IMR-90 (cell line): Measurements from ENCODE around the gene SH3RF2. TPM values are rescaled to one million over a fixed set of nuclear protein-coding genes. Genes with fewer than 3 reads are reported as not detected.

Source experiments
- ATAC-seq: fragments of 200-7000 bp; cut with Tn5 transposase; 2 replicates; pipeline ENCODE4 v1.9.1; 2020; ENCODE audit warnings: low read depth, mild to moderate bottlenecking, moderate library complexity
- BruUV-seq: library from RNA; stranded (reverse); fragments of 400-500 nt; replicated peaks from 2 replicates; lab custom pipeline; 2021; lab: Mats Ljungman, UMichigan
- CTCF ChIA-PET: fragments of 300-600 bp; formaldehyde crosslinking; extraction: SDS; loops from one replicate; lab custom pipeline; 2021; ENCODE audit warnings: antibody characterized with exemption; lab: Yijun Ruan, JAX
- POLR2A ChIA-PET: fragments of 300-600 bp; sonication (Branson Sonifier 250); formaldehyde crosslinking; loops from one replicate; lab custom pipeline; 2022; ENCODE audit warnings: antibody characterized with exemption; ENCODE audit not compliant: unreplicated experiment; lab: Charles Lee
- DNase-seq: peaks from one replicate; pipeline ENCODE4 v3.0.0; 2013
- H2AFZ ChIP-seq: replicated peaks from 2 replicates; pipeline ENCODE3; 2013; ENCODE audit warnings: low read length, mild to moderate bottlenecking; ENCODE audit not compliant: poor library complexity
- H2AK5ac ChIP-seq: 2 replicates; pipeline ENCODE4 v1.6.1; 2013; ENCODE audit warnings: low read depth, low read length, inconsistent platforms
- H2AK9ac ChIP-seq: replicated peaks from 2 replicates; pipeline ENCODE3; 2013; ENCODE audit warnings: mild to moderate bottlenecking, low read depth, low read length, moderate library complexity; ENCODE audit not compliant: poor library complexity
- H2BK120ac ChIP-seq: 2 replicates; pipeline ENCODE4 v1.6.1; 2013; ENCODE audit warnings: low read depth, low read length, inconsistent platforms
- H2BK15ac ChIP-seq: 3 replicates; pipeline ENCODE4 v1.6.1; 2013; ENCODE audit warnings: low read depth, low read length, inconsistent platforms
- H2BK20ac ChIP-seq: 2 replicates; pipeline ENCODE4 v1.6.1; 2013; ENCODE audit warnings: low read depth, mild to moderate bottlenecking, inconsistent platforms, low read length, moderate library complexity
- H2BK5ac ChIP-seq: 2 replicates; pipeline ENCODE4 v1.6.1; 2013; ENCODE audit warnings: mild to moderate bottlenecking, low read depth, low read length, inconsistent platforms; ENCODE audit not compliant: poor library complexity, severe bottlenecking
- H3K14ac ChIP-seq: replicated peaks from 2 replicates; pipeline ENCODE4 v1.6.1; 2013; ENCODE audit warnings: low read depth, low read length, inconsistent platforms
- H3K18ac ChIP-seq: 2 replicates; pipeline ENCODE4 v1.6.1; 2013; ENCODE audit warnings: low read depth, low read length, control low read depth
- H3K23ac ChIP-seq: 2 replicates; pipeline ENCODE4 v1.6.1; 2013; ENCODE audit warnings: low read depth, low read length, inconsistent platforms
- H3K27ac ChIP-seq: 2 replicates; pipeline ENCODE4 v1.5.1; 2013; ENCODE audit warnings: mild to moderate bottlenecking, control low read depth, low read length; ENCODE audit not compliant: insufficient read depth
- H3K27me3 ChIP-seq: 2 replicates; pipeline ENCODE4 v1.6.1; 2013; ENCODE audit warnings: low read length; ENCODE audit not compliant: control insufficient read depth, insufficient read depth
- H3K36me3 ChIP-seq: 2 replicates; pipeline ENCODE4 v1.6.1; 2013; ENCODE audit warnings: low read length, mixed read lengths; ENCODE audit not compliant: control insufficient read depth, insufficient read depth
- H3K4ac ChIP-seq: 2 replicates; pipeline ENCODE4 v1.6.1; 2013; ENCODE audit warnings: low read depth, low read length, inconsistent platforms
- H3K4me1 ChIP-seq: 2 replicates; pipeline ENCODE4 v1.6.1; 2013; ENCODE audit warnings: low read length, mixed read lengths; ENCODE audit not compliant: control insufficient read depth, insufficient read depth
- H3K4me2 ChIP-seq: 2 replicates; pipeline ENCODE4 v1.6.1; 2013; ENCODE audit warnings: low read depth, mild to moderate bottlenecking, control low read depth, low read length, moderate library complexity
- H3K4me3 ChIP-seq: 2 replicates; pipeline ENCODE4 v1.5.1; 2013; ENCODE audit warnings: low read depth, mild to moderate bottlenecking, control low read depth, low read length, moderate library complexity; ENCODE audit not compliant: insufficient read depth
- H3K56ac ChIP-seq: 2 replicates; pipeline ENCODE4 v1.6.1; 2013; ENCODE audit warnings: low read length, inconsistent platforms; ENCODE audit not compliant: insufficient read depth; ENCODE audit errors: extremely low read depth
- H3K79me1 ChIP-seq, 2 experiments: 2 replicates each; pipeline ENCODE4 v1.6.1; 2013; ENCODE audit warnings: low read length in 2 of 2, inconsistent platforms in 1 of 2, low read depth in 1 of 2
- H3K9ac ChIP-seq: 2 replicates; pipeline ENCODE4 v1.6.1; 2013; ENCODE audit warnings: low read depth, low read length, control low read depth
- H3K9me1 ChIP-seq: 2 replicates; pipeline ENCODE4 v1.6.1; 2013; ENCODE audit warnings: low read length, inconsistent platforms; ENCODE audit not compliant: insufficient read depth
- H3K9me3 ChIP-seq: 2 replicates; pipeline ENCODE4 v1.6.1; 2013; ENCODE audit warnings: low read length; ENCODE audit not compliant: control insufficient read depth, insufficient read depth
- H4K20me1 ChIP-seq: 2 replicates; pipeline ENCODE4 v1.6.1; 2013; ENCODE audit warnings: low read length, inconsistent platforms; ENCODE audit not compliant: insufficient read depth
- H4K5ac ChIP-seq: 2 replicates; pipeline ENCODE4 v1.6.1; 2013; ENCODE audit warnings: mild to moderate bottlenecking, low read depth, low read length, control low read depth
- H4K8ac ChIP-seq, 2 experiments: 2 replicates each; pipeline ENCODE4 v1.6.1; 2013; ENCODE audit warnings: low read depth in 2 of 2, low read length in 2 of 2, control low read depth in 1 of 2, inconsistent platforms in 1 of 2
- H4K91ac ChIP-seq: 2 replicates; pipeline ENCODE4 v1.6.1; 2013; ENCODE audit warnings: low read depth, low read length, inconsistent platforms; ENCODE audit not compliant: insufficient read depth
- BHLHE40 ChIP-seq: fragments of 150-350 bp; IDR thresholded peaks from 2 replicates; pipeline ENCODE4 v1.6.1; 2016; ENCODE audit warnings: mild to moderate bottlenecking, low read depth, low read length
- CHD1 ChIP-seq: IDR thresholded peaks from 2 replicates; pipeline ENCODE4 v1.6.1; 2012; ENCODE audit warnings: low read depth, low read length, improper control_type of control experiment
- FOS ChIP-seq: fragments of 150-350 bp; IDR thresholded peaks from 2 replicates; pipeline ENCODE4 v1.6.1; 2016; ENCODE audit warnings: low read depth, low read length
- MAZ ChIP-seq: IDR thresholded peaks from 2 replicates; pipeline ENCODE4 v1.6.1; 2012; ENCODE audit warnings: low read depth, mild to moderate bottlenecking, low read length, improper control_type of control experiment, moderate library complexity, borderline replicate concordance
- MXI1 ChIP-seq: IDR thresholded peaks from 2 replicates; pipeline ENCODE4 v1.6.1; 2012; ENCODE audit warnings: low read depth, mild to moderate bottlenecking, low read length, moderate library complexity, borderline replicate concordance
- NFE2L2 ChIP-seq: fragments of 150-350 bp; IDR thresholded peaks from 2 replicates; pipeline ENCODE4 v1.6.1; 2016; ENCODE audit warnings: low read depth, mild to moderate bottlenecking, low read length
- RAD21 ChIP-seq: IDR thresholded peaks from 2 replicates; pipeline ENCODE4 v1.6.1; 2012; ENCODE audit warnings: low read length, improper control_type of control experiment
- RCOR1 ChIP-seq: IDR thresholded peaks from 2 replicates; pipeline ENCODE4 v1.6.1; 2012; ENCODE audit warnings: mild to moderate bottlenecking, low read length, improper control_type of control experiment; ENCODE audit not compliant: insufficient replicate concordance
- SMC3 ChIP-seq: fragments of 150-350 bp; IDR thresholded peaks from 2 replicates; pipeline ENCODE4 v1.6.1; 2016; ENCODE audit warnings: low read depth, mild to moderate bottlenecking, antibody characterized with exemption, low read length, moderate library complexity
- WGBS, 2 experiments: methylation state at CpG; one replicate each; pipeline versions ENCODE4 v1.1.5 to v1.1.7; 2013; ENCODE audit warnings: missing lambda C conversion rate in 2 of 2; ENCODE audit not compliant: insufficient read length in 1 of 2; ENCODE audit errors: extremely low coverage in 2 of 2; 5-methylcytosine and 5-hydroxymethylcytosine counted together
- dilution Hi-C: fragments of 300-500 bp; cut with HindIII; formaldehyde crosslinking; loops from one replicate; pipeline ENCODE4 v1.14.3; 2018; ENCODE audit warnings: low sequenced_read_pairs; ENCODE audit not compliant: unreplicated experiment
- in situ Hi-C: fragments of 300-500 bp; cut with MboI; formaldehyde crosslinking; loops from 3 replicates; pipeline ENCODE4 v1.14.3; 2019; ENCODE audit warnings: low sequenced_read_pairs, inconsistent platforms, mixed read lengths
- intact Hi-C: fragments of 100-400 bp; cut with micrococcal nuclease; formaldehyde crosslinking; loops from 2 replicates; pipeline ENCODE4 v1.10.0; 2022
- polyA plus RNA-seq, 3 experiments: library from polyadenylated mRNA; depleted of rRNA; stranded (reverse); fragments of >200 nt; gene quantifications; 2 replicates each; pipeline ENCODE4 v1.2.3, GENCODE V29; 2012; ENCODE audit warnings: low replicate concordance in 1 of 3
- total RNA-seq: library from RNA; depleted of rRNA; stranded (reverse); fragments of >200 nt; gene quantifications from 2 replicates; pipeline ENCODE4 v1.2.3, GENCODE V29; 2012
- TF ChIP-seq, protein P1 (sequence below): fragments of 150-350 bp; IDR thresholded peaks from 2 replicates; pipeline ENCODE4 v1.6.1; 2016; ENCODE audit warnings: low read depth, mild to moderate bottlenecking, low read length, moderate library complexity, borderline replicate concordance
- TF ChIP-seq, protein P2 (sequence below): fragments of 150-350 bp; IDR thresholded peaks from 2 replicates; pipeline ENCODE4 v1.6.1; 2017; ENCODE audit warnings: mild to moderate bottlenecking, antibody characterized with exemption, low read length, low read depth

Gene SH3RF2
- total and polyA plus RNA-seq, 2 of the 4 experiments (the other 2 are of a cell fraction) = 1.3 to 1.7 TPM

DNA sequence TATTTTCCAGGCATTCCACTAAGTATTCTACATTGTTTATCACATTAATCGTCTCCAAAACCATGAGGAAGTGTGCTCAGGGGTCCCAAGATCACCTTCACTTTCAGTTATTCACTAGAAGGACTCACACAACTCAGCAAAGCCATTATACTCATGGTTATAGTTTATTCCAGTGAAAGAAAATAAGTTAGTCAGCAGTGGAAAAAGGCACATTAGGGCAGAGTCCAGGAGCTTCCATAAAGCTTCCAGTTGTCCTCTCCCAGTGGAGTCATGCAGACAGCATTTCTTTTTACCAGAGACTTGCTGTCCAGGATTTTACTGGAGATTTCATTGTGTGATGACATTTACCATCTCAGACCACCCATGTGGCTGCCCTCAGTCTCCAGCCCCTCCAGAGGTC, 51.5 kb downstream of the SH3RF2 start:
- no peaks in the 10 kb centered on the region for H4K20me1 ChIP-seq
- H2BK20ac ChIP-seq = no peak overlapping the region
- dilution Hi-C loops = no loop called here
- no peak overlapping the region for H3K4ac ChIP-seq
- H2AK9ac ChIP-seq = no peak overlapping the region
- no peak overlapping the region for H2BK15ac ChIP-seq
- no peak overlapping the region for H3K4me3 ChIP-seq
- no peak overlapping the region for H2AFZ ChIP-seq
- H4K5ac ChIP-seq = no peak overlapping the region
- no peak for TF ChIP-seq MAZ
- TF ChIP-seq BHLHE40 = no peak
- TF ChIP-seq NFE2L2 = no peak
- TF ChIP-seq FOS = no peak
- TF ChIP-seq RAD21 = no peak
- TF ChIP-seq SMC3 = no peak
- TF ChIP-seq, protein P1, sequence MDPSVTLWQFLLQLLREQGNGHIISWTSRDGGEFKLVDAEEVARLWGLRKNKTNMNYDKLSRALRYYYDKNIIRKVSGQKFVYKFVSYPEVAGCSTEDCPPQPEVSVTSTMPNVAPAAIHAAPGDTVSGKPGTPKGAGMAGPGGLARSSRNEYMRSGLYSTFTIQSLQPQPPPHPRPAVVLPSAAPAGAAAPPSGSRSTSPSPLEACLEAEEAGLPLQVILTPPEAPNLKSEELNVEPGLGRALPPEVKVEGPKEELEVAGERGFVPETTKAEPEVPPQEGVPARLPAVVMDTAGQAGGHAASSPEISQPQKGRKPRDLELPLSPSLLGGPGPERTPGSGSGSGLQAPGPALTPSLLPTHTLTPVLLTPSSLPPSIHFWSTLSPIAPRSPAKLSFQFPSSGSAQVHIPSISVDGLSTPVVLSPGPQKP = no peak
- TF ChIP-seq, protein P2, sequence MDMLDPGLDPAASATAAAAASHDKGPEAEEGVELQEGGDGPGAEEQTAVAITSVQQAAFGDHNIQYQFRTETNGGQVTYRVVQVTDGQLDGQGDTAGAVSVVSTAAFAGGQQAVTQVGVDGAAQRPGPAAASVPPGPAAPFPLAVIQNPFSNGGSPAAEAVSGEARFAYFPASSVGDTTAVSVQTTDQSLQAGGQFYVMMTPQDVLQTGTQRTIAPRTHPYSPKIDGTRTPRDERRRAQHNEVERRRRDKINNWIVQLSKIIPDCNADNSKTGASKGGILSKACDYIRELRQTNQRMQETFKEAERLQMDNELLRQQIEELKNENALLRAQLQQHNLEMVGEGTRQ = no peak
- TF ChIP-seq CHD1 = no peak
- TF ChIP-seq RCOR1 = no peak
- no peak for TF ChIP-seq MXI1
- H3K79me1 ChIP-seq = no peaks in the 10 kb centered on the region
- in situ Hi-C loops = no loop called here
- ATAC-seq (no peak), DNase-seq (no peak)
- H3K27me3 ChIP-seq = peaks cover 4% of the 10 kb centered on the region
- no CpG with 5 or more reads among the region's 1 CpG for WGBS, 2 experiments
- no peak overlapping the region for H3K9ac ChIP-seq
- H3K23ac ChIP-seq = no peak overlapping the region
- intact Hi-C loops = no loop called here
- no peak overlapping the region for H3K18ac ChIP-seq
- no peak overlapping the region for H2BK5ac ChIP-seq
- ChIA-PET POLR2A (no interaction called here), CTCF (interaction anchor here (1.3 kb wide), 1 partner anchor 12 kb away, joined by 3 read pairs; no protein-coding TSS in a partner anchor)
- no peak overlapping the region for H3K27ac ChIP-seq
- no TSS peak for BruUV-seq
- no peak overlapping the region for H3K56ac ChIP-seq
- no peaks in the 10 kb centered on the region for H3K9me1 ChIP-seq
- no peaks in the 10 kb centered on the region for H3K4me1 ChIP-seq
- H3K4me2 ChIP-seq = no peak overlapping the region
- H3K36me3 ChIP-seq = no peaks in the 10 kb centered on the region
- H2AK5ac ChIP-seq = no peak overlapping the region
- no peak overlapping the region for H4K8ac ChIP-seq
- H2BK120ac ChIP-seq = no peak overlapping the region
- no peak overlapping the region for H3K14ac ChIP-seq
- H3K9me3 ChIP-seq = no peaks in the 10 kb centered on the region
- no peak overlapping the region for H4K91ac ChIP-seq
